B cell (primary cell): ENCODE measurements around the gene KCNK1. TPM values are rescaled to one million over a fixed set of nuclear protein-coding genes. Genes with fewer than 3 reads are reported as not detected.

Experiments used
- ATAC-seq: fragments of 200-7000 bp; cut with Tn5 transposase; one replicate; pipeline ENCODE4 v1.10.0; 2021; ENCODE audit warnings: low read depth, mild to moderate bottlenecking, moderate number of reproducible peaks, moderate library complexity
- CTCF ChIA-PET: fragments of 350-600 bp; sonication (Branson Sonifier 250); formaldehyde crosslinking; loops from one replicate; lab custom pipeline; 2021; ENCODE audit warnings: antibody characterized with exemption, inconsistent platforms; lab: Charles Lee
- POLR2A ChIA-PET: fragments of 350-600 bp; sonication (Branson Sonifier 250); formaldehyde crosslinking; loops from one replicate; lab custom pipeline; 2021; ENCODE audit warnings: antibody characterized with exemption; lab: Charles Lee
- DNase-seq: peaks from one replicate; pipeline ENCODE4 v3.0.0; 2013
- H2AFZ ChIP-seq: 2 replicates; pipeline ENCODE4 v1.6.1; 2012; ENCODE audit warnings: mild to moderate bottlenecking, low read depth, low read length; ENCODE audit not compliant: insufficient read depth, poor library complexity, severe bottlenecking
- H3K27ac ChIP-seq, 2 donors: 1 replicate in 1 of 2; 2 replicates in 1 of 2; pipeline ENCODE4 v1.5.1; 2012 to 2013; ENCODE audit warnings: low read length in 2 of 2, mild to moderate bottlenecking in 2 of 2, moderate library complexity in 1 of 2
- H3K27me3 ChIP-seq, 4 experiments: fragments of 200-600 bp in 1 of 4; sonication (generic) in 1 of 4; replicated peaks in 1 of 4; 1 replicate in 2 of 4; 2 replicates in 2 of 4; pipeline versions ENCODE4 v1.6.1 to v1.7.0; 2013 to 2016; ENCODE audit warnings: low read length in 3 of 4, mild to moderate bottlenecking in 2 of 4, mixed read lengths in 1 of 4, moderate library complexity in 1 of 4; ENCODE audit not compliant: insufficient read depth in 4 of 4, control insufficient read depth in 3 of 4; ENCODE audit errors: control extremely low read depth in 1 of 4
- H3K36me3 ChIP-seq, 2 experiments: replicated peaks in 1 of 2; 1 replicate in 1 of 2; 2 replicates in 1 of 2; pipeline versions ENCODE4 v1.6.1 to v1.7.1; 2013; ENCODE audit warnings: low read length in 1 of 2; ENCODE audit not compliant: insufficient read depth in 2 of 2, control insufficient read depth in 1 of 2; ENCODE audit errors: control extremely low read depth in 1 of 2, extremely low read depth in 1 of 2
- H3K4me1 ChIP-seq, 2 donors: fragments of 200-600 bp in 1 of 2; sonication (generic) in 1 of 2; 1 replicate in 1 of 2; 2 replicates in 1 of 2; pipeline versions ENCODE4 v1.5.1 to v1.6.1; 2013 to 2017; ENCODE audit warnings: low read length in 2 of 2; ENCODE audit not compliant: control insufficient read depth in 2 of 2, insufficient read depth in 2 of 2
- H3K4me2 ChIP-seq: replicated peaks from 2 replicates; pipeline ENCODE3; 2012; ENCODE audit warnings: mild to moderate bottlenecking, low read depth, low read length; ENCODE audit not compliant: poor library complexity, severe bottlenecking
- H3K4me3 ChIP-seq, 5 experiments: fragments of 200-600 bp in 1 of 5; sonication (generic) in 1 of 5; 1 replicate in 3 of 5; 2 replicates in 2 of 5; pipeline versions ENCODE4 v1.5.1 to v1.7.0; 2011 to 2016; ENCODE audit warnings: low read length in 4 of 5, mild to moderate bottlenecking in 4 of 5, low read depth in 2 of 5, control low read depth in 1 of 5, moderate library complexity in 1 of 5; ENCODE audit not compliant: insufficient read depth in 1 of 5; ENCODE audit errors: control extremely low read depth in 1 of 5, extremely low read depth in 1 of 5
- H3K79me2 ChIP-seq: fragments of 200-600 bp; sonication (generic); one replicate; pipeline ENCODE4 v1.6.0; 2016; ENCODE audit warnings: low read length; ENCODE audit not compliant: control insufficient read depth, insufficient read depth
- H3K9ac ChIP-seq: fragments of 200-600 bp; sonication (generic); 2 replicates; pipeline ENCODE4 v1.6.1; 2017; ENCODE audit warnings: mild to moderate bottlenecking, low read length, moderate library complexity
- H3K9me3 ChIP-seq, 3 donors: one replicate each; pipeline versions ENCODE4 v1.6.1 to v1.7.1; 2013; ENCODE audit warnings: low read length in 2 of 3; ENCODE audit not compliant: control insufficient read depth in 2 of 3, insufficient read depth in 1 of 3; ENCODE audit errors: control extremely low read depth in 1 of 3
- H4K20me1 ChIP-seq: 2 replicates; pipeline ENCODE4 v1.6.0; 2012; ENCODE audit warnings: mild to moderate bottlenecking, low read length; ENCODE audit not compliant: insufficient read depth, control insufficient read depth, poor library complexity, severe bottlenecking
- H3K27ac Mint-ChIP-seq: one replicate; pipeline ENCODE4 v1.8.0; 2021; ENCODE audit warnings: mixed read lengths
- H3K27me3 Mint-ChIP-seq: one replicate; pipeline ENCODE4 v1.8.0; 2021; ENCODE audit warnings: mixed read lengths
- H3K4me1 Mint-ChIP-seq: one replicate; pipeline ENCODE4 v1.8.0; 2021; ENCODE audit warnings: mixed read lengths
- H3K4me3 Mint-ChIP-seq: one replicate; pipeline ENCODE4 v1.8.0; 2021; ENCODE audit warnings: mixed read lengths
- H3K9me3 Mint-ChIP-seq: one replicate; pipeline ENCODE4 v1.8.0; 2022; ENCODE audit warnings: mixed read lengths; ENCODE audit not compliant: insufficient read depth
- EZH2 ChIP-seq: IDR thresholded peaks from 2 replicates; pipeline ENCODE4 v1.6.1; 2012; ENCODE audit warnings: borderline replicate concordance, low read depth, mild to moderate bottlenecking, moderate library complexity, low read length; ENCODE audit not compliant: insufficient read depth, poor library complexity, severe bottlenecking
- WGBS: methylation state at CpG from one replicate; pipeline ENCODE4 v1.1.5; 2013; ENCODE audit warnings: missing lambda C conversion rate; ENCODE audit not compliant: insufficient coverage; 5-methylcytosine and 5-hydroxymethylcytosine counted together
- intact Hi-C: fragments of 100-400 bp; cut with micrococcal nuclease; formaldehyde crosslinking; loops from one replicate; pipeline ENCODE4 v1.10.0; 2022
- polyA plus RNA-seq: library from polyadenylated mRNA; depleted of rRNA; stranded (reverse); fragments of >200 nt; gene quantifications from 2 replicates; pipeline ENCODE4 v1.2.3, GENCODE V29; 2012
- total RNA-seq, 2 donors: library from RNA; stranded (reverse); fragments of 120-200 nt in 1 of 2; gene quantifications; 1 replicate in 1 of 2; 2 replicates in 1 of 2; pipeline versions ENCODE4 v1.2.3 to v1.2.4, GENCODE V29; 2013 to 2022
- TF ChIP-seq, protein P1 (sequence below): fragments of 200-600 bp; IDR thresholded peaks from one replicate; pipeline ENCODE4 v1.8.0; 2022; ENCODE audit warnings: antibody characterized with exemption, mild to moderate bottlenecking

The KCNK1 gene
- total and polyA plus RNA-seq, 2 donors (not counting 1 experiment from before 2014, with no cell fraction given): not detected

DNA sequence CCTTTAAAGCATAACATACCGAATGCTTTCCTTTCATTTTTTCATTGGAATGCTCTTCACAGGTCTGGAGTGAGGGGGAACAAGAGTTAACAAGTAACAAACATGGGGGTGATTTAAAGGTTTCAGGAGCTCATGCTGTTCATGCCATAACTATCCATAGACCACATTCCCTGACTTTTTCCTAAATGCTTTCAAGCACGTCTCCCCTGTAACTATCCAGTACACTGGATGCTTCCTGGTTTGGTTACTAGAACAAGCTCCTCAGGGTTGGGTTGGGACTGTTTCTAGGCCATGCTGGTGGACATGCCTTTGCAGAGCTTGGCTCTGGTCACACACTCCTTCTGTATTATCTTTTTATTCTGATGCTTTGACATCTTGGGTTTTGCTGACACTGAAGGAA, 38.6 kb downstream of the KCNK1 start:
- no peak overlapping the region for H2AFZ ChIP-seq
- no peak for DNase-seq
- intact Hi-C loops: no loop called here
- CTCF ChIA-PET: no interaction called here
- TF ChIP-seq EZH2: no peak
- TF ChIP-seq, protein P1, sequence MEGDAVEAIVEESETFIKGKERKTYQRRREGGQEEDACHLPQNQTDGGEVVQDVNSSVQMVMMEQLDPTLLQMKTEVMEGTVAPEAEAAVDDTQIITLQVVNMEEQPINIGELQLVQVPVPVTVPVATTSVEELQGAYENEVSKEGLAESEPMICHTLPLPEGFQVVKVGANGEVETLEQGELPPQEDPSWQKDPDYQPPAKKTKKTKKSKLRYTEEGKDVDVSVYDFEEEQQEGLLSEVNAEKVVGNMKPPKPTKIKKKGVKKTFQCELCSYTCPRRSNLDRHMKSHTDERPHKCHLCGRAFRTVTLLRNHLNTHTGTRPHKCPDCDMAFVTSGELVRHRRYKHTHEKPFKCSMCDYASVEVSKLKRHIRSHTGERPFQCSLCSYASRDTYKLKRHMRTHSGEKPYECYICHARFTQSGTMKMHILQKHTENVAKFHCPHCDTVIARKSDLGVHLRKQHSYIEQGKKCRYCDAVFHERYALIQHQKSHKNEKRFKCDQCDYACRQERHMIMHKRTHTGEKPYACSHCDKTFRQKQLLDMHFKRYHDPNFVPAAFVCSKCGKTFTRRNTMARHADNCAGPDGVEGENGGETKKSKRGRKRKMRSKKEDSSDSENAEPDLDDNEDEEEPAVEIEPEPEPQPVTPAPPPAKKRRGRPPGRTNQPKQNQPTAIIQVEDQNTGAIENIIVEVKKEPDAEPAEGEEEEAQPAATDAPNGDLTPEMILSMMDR: no peak
- no peak overlapping the region for H3K4me3 ChIP-seq
- Mint-ChIP-seq H3K4me1 (no peaks in the 10 kb centered on the region), H3K27me3 (no peaks in the 10 kb centered on the region), H3K9me3 (no peaks in the 10 kb centered on the region), H3K4me3 (no peak overlapping the region), H3K27ac (no peak overlapping the region)
- H3K27me3 ChIP-seq: no peaks in the 10 kb centered on the region
- no peak overlapping the region for H3K9ac ChIP-seq
- H3K79me2 ChIP-seq: no peaks in the 10 kb centered on the region
- H4K20me1 ChIP-seq: no peaks in the 10 kb centered on the region
- no peaks in the 10 kb centered on the region for H3K36me3 ChIP-seq
- POLR2A ChIA-PET: no interaction called here
- no peak overlapping the region for H3K4me2 ChIP-seq
- no peaks in the 10 kb centered on the region for H3K4me1 ChIP-seq
- no CpG with 5 or more reads among the region's 2 CpGs for WGBS
- H3K9me3 ChIP-seq: no peaks in the 10 kb centered on the region
- no peak overlapping the region for H3K27ac ChIP-seq
- no peak for ATAC-seq

DNA sequence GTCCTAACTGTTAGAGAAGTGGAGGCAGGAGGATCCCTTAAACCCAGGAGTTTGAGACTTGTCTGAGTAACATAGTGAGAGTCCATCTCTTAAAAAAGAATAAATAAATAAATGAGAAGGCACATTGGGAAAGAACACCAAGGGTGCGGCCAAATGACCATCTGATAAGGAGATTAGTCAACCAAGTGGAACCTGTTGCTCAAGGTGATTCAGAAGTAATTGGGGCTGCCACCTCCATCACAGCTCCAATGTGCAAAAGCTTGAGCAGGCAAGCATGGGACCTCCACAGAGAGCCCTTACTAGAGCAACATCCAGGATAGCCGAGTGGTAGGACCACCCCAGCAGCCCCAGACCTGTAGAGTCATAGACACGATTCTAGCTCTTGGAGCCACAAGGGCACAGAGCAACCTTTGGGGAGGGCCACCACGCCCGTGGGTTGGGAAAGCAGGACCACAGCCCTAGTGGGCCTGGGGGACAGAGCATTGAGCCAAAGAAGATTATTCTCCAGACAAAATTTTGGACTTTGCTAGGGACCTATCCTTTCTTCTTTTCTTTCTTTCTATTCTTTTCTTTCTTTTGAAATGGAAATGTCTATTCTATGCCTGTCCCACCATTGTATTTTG, 40.9 kb downstream of the KCNK1 start:
- H3K9me3 Mint-ChIP-seq: no peaks in the 10 kb centered on the region
- H3K4me1 Mint-ChIP-seq: no peaks in the 10 kb centered on the region
- Histone ChIP-seq H3K79me2 (no peaks in the 10 kb centered on the region), H3K4me2 (no peak overlapping the region), H3K9ac (no peak overlapping the region), H4K20me1 (no peaks in the 10 kb centered on the region), H3K36me3 (no peaks in the 10 kb centered on the region), H3K9me3 (no peaks in the 10 kb centered on the region), H3K4me1 (no peaks in the 10 kb centered on the region), H3K27ac (no peak overlapping the region), H3K27me3 (no peaks in the 10 kb centered on the region), H3K4me3 (no peak overlapping the region), H2AFZ (no peak overlapping the region)
- ChIA-PET POLR2A (no interaction called here), CTCF (no interaction called here)
- intact Hi-C loops: no loop called here
- H3K27ac Mint-ChIP-seq: no peak overlapping the region
- 76% methylated on average over 4 of the region's 5 CpGs for WGBS
- no peaks in the 10 kb centered on the region for H3K27me3 Mint-ChIP-seq
- ATAC-seq (no peak), DNase-seq (no peak)
- TF ChIP-seq, protein P1: no peak
- TF ChIP-seq EZH2: no peak
- no peak overlapping the region for H3K4me3 Mint-ChIP-seq
